ENCODE results near the gene GLB1L2. TPM values are rescaled to one million over a fixed set of nuclear protein-coding genes. Genes with fewer than 3 reads are reported as not detected.

Gene GLB1L2
- total and polyA plus RNA-seq, 10 donors = 0.29 to 1.5 (median 0.51) TPM; not detected in 1

DNA sequence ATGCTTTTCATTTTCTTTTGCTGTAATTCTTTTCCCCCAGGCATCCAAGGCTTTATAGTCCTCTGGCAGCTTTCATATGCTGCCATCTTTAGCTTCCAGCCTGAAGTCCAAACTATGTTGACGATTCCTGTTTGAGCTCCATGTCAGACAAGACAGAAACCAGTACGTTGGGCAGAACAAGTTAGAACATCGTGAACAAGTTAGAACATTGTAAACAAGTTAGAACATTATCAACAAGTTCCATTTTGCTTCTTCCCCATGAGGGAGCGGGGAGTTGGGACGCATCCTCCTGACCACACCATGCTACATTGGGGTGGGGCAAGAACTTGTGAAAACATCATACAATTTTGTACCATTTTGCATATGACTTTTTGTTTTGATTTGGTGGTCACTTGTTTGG, 23.9 kb downstream of the GLB1L2 start:
- TF ChIP-seq POLR2A (IDR thresholded peaks at IDR 0.05) (no peak), POLR2AphosphoS5 (IDR thresholded peaks at IDR 0.05) (no peak)
- TF ChIP-seq, protein P1, sequence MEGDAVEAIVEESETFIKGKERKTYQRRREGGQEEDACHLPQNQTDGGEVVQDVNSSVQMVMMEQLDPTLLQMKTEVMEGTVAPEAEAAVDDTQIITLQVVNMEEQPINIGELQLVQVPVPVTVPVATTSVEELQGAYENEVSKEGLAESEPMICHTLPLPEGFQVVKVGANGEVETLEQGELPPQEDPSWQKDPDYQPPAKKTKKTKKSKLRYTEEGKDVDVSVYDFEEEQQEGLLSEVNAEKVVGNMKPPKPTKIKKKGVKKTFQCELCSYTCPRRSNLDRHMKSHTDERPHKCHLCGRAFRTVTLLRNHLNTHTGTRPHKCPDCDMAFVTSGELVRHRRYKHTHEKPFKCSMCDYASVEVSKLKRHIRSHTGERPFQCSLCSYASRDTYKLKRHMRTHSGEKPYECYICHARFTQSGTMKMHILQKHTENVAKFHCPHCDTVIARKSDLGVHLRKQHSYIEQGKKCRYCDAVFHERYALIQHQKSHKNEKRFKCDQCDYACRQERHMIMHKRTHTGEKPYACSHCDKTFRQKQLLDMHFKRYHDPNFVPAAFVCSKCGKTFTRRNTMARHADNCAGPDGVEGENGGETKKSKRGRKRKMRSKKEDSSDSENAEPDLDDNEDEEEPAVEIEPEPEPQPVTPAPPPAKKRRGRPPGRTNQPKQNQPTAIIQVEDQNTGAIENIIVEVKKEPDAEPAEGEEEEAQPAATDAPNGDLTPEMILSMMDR (IDR thresholded peaks at IDR 0.05 in 8 of 11, conservative IDR thresholded peaks at IDR 0.05 in 3 of 11) = no peak
- H3K4me3 ChIP-seq = no peak overlapping the region
- peaks cover 0 to 18% (median 0%) of the 10 kb centered on the region in 7 donors for H3K27me3 ChIP-seq (replicated peaks in 1 of 7)
- peaks cover 0 to 10% (median 2%) of the 10 kb centered on the region in 8 donors for H3K9me3 ChIP-seq
- no peaks in the 10 kb centered on the region for H3K36me3 ChIP-seq
- intact Hi-C loops (cut with DNase I; ENCODE audit: low total_unique reads) = no loop called here
- no peak overlapping the region for H3K27ac ChIP-seq
- WGBS, 5 donors = 76 to 95% (median 90%) methylated on average over 5 of the region's 5 CpGs
- DNase-seq = no peak
- H3K4me1 ChIP-seq = peaks cover 0 to 10% (median 9%) of the 10 kb centered on the region in 6 donors

DNA sequence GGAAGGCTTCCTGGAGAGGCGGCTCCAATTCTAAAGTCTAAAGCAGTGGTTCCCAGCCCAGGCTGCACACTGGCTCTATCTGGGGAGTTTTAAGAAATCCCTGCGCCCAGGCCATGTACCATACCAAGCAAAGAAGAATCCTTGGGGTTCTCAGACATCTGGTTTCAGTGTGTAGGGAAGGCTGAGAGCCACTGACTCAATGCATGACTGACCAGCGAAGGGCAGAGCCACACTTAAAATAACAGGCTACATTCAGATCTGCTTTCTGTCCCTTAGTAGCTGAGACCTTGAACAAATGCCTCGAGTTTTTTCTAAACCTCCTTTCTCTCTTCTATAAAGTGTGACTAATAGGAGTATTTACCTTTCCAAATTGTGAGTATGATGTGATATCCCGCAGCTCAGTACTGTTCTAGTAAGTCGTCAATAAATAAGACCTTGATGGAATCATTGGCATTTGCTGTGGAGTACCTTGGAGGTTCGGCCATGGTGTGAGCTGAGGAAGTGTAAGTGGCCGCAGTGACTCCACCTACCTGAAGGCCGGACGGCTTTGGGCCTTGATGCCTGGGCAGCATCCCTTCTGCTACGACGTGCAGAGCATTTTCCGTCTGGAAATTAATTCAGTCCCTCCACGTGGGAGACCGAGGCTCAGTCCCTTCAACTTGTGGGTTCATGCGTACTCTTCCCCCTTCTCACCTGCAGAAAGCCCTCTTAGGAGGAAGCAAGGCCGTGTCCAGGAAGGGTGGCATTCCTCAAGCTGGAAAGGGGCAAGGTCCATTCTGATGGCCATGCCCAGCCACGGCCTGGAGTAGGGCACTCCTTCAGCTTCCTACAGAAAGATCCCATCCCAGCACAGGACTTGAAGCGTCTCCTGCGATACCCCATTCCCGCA, 25.1 kb downstream of the GLB1L2 start:
- Histone ChIP-seq H3K27ac (no peak overlapping the region), H3K4me1 (peaks cover 0 to 10% (median 9%) of the 10 kb centered on the region in 6 donors), H3K9me3 (peaks cover 0 to 10% (median 2%) of the 10 kb centered on the region in 8 donors), H3K36me3 (no peaks in the 10 kb centered on the region), H3K27me3 (replicated peaks in 1 of 7) (peaks cover 0 to 24% (median 0%) of the 10 kb centered on the region in 7 donors), H3K4me3 (no peak overlapping the region)
- intact Hi-C loops (cut with DNase I; ENCODE audit: low total_unique reads) = no loop called here
- 89 to 93% (median 91%) methylated on average over 21 of the region's 21 CpGs for WGBS, 5 donors
- DNase-seq = no peak
- TF ChIP-seq POLR2A (IDR thresholded peaks at IDR 0.05) = no peak
- TF ChIP-seq, protein P1 (IDR thresholded peaks at IDR 0.05 in 8 of 11, conservative IDR thresholded peaks at IDR 0.05 in 3 of 11) = no peak
- no peak for TF ChIP-seq POLR2AphosphoS5 (IDR thresholded peaks at IDR 0.05)

DNA sequence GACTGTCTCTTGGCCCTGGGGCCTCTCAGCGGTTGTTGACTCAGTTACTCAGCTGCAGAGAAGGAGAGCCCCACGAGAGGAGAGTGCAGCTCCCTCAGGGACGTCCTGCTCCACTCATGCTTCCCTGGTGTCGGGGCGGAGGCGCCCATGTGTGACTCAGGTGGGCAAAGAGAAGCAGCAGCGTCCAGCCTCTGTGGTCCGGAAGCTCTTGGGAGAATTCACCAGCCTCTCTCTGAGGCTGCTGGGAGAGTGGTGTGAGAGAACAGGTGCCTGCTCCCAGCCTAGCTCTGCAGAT, 25.7 kb downstream of the GLB1L2 start:
- no peaks in the 10 kb centered on the region for H3K36me3 ChIP-seq
- intact Hi-C loops (cut with DNase I; ENCODE audit: low total_unique reads) = no loop called here
- H3K27ac ChIP-seq = no peak overlapping the region
- peaks cover 0 to 10% (median 2%) of the 10 kb centered on the region in 8 donors for H3K9me3 ChIP-seq
- H3K4me1 ChIP-seq = peaks cover 0 to 10% (median 9%) of the 10 kb centered on the region in 6 donors
- 81 to 93% (median 91%) methylated on average over 8 of the region's 8 CpGs for WGBS, 5 donors
- H3K27me3 ChIP-seq (replicated peaks in 1 of 7) = peaks cover 0 to 29% (median 0%) of the 10 kb centered on the region in 7 donors
- TF ChIP-seq, protein P1 (IDR thresholded peaks at IDR 0.05 in 8 of 11, conservative IDR thresholded peaks at IDR 0.05 in 3 of 11) = no peak
- TF ChIP-seq POLR2AphosphoS5 (IDR thresholded peaks at IDR 0.05) = no peak
- TF ChIP-seq POLR2A (IDR thresholded peaks at IDR 0.05) = no peak
- DNase-seq = no peak
- no peak overlapping the region for H3K4me3 ChIP-seq

DNA sequence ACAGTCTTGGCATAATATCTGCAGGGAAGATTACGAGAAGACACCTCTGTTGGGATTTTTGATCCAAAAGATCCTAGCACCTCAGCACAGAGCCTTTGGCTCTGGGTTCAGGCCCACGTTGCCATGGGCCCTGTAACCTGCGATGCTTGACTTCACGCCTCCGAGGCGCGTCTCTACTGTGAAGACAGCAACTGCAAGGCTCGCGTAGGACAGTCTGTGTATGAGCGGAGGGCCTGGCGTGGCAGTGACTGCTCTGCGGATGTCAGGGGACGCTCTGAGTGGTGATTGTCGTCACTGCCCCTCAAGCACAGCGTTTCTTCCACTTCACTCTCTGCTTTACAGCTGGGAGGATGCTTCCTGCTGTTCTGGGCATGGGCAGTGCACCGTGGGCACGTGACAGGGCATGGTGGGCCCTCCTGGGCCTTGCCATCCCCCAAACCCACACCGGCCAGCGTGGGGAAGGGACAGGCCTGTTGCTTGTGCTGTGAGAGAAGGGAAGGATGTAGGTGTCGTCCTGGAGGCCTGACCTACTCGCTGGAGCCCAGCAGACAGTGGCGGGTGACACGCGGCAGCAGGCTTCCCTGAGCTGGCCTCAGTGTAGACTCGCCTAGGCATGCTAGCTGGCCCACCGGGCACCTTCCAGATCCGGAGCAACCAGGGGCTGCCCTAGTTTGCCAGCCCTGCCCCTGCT, 26.5 kb downstream of the GLB1L2 start:
- Histone ChIP-seq H3K27me3 (replicated peaks in 1 of 7) (peaks cover 0 to 37% (median 0%) of the 10 kb centered on the region in 7 donors), H3K4me3 (no peak overlapping the region), H3K27ac (no peak overlapping the region), H3K4me1 (peaks cover 0 to 10% (median 9%) of the 10 kb centered on the region in 6 donors), H3K9me3 (peaks cover 0 to 8% (median 2%) of the 10 kb centered on the region in 8 donors), H3K36me3 (no peaks in the 10 kb centered on the region)
- 85 to 92% (median 88%) methylated on average over 20 to 27 of the region's 27 CpGs for WGBS, 5 donors
- no peak for DNase-seq
- intact Hi-C loops (cut with DNase I; ENCODE audit: low total_unique reads) = no loop called here
- TF ChIP-seq POLR2A (IDR thresholded peaks at IDR 0.05) (no peak), POLR2AphosphoS5 (IDR thresholded peaks at IDR 0.05) (no peak)
- TF ChIP-seq, protein P1 (IDR thresholded peaks at IDR 0.05 in 8 of 11, conservative IDR thresholded peaks at IDR 0.05 in 3 of 11) = no peak

Measured in spleen (tissue), 11 donors.